GM18499 (cell line): Measurements from ENCODE around the gene RBM15.
A peak's percentile ranks its signal among the peaks of the same experiment; 100 is the strongest.

Experiments used
- ATAC-seq: cut with Tn5 transposase; IDR thresholded peaks from one replicate; pipeline ENCODE4 v1.9.1; 2021; ENCODE audit warnings: moderate number of reproducible peaks; ENCODE audit not compliant: insufficient read depth, unreplicated experiment

The RBM15 gene, protein sequence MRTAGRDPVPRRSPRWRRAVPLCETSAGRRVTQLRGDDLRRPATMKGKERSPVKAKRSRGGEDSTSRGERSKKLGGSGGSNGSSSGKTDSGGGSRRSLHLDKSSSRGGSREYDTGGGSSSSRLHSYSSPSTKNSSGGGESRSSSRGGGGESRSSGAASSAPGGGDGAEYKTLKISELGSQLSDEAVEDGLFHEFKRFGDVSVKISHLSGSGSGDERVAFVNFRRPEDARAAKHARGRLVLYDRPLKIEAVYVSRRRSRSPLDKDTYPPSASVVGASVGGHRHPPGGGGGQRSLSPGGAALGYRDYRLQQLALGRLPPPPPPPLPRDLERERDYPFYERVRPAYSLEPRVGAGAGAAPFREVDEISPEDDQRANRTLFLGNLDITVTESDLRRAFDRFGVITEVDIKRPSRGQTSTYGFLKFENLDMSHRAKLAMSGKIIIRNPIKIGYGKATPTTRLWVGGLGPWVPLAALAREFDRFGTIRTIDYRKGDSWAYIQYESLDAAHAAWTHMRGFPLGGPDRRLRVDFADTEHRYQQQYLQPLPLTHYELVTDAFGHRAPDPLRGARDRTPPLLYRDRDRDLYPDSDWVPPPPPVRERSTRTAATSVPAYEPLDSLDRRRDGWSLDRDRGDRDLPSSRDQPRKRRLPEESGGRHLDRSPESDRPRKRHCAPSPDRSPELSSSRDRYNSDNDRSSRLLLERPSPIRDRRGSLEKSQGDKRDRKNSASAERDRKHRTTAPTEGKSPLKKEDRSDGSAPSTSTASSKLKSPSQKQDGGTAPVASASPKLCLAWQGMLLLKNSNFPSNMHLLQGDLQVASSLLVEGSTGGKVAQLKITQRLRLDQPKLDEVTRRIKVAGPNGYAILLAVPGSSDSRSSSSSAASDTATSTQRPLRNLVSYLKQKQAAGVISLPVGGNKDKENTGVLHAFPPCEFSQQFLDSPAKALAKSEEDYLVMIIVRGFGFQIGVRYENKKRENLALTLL

DNA sequence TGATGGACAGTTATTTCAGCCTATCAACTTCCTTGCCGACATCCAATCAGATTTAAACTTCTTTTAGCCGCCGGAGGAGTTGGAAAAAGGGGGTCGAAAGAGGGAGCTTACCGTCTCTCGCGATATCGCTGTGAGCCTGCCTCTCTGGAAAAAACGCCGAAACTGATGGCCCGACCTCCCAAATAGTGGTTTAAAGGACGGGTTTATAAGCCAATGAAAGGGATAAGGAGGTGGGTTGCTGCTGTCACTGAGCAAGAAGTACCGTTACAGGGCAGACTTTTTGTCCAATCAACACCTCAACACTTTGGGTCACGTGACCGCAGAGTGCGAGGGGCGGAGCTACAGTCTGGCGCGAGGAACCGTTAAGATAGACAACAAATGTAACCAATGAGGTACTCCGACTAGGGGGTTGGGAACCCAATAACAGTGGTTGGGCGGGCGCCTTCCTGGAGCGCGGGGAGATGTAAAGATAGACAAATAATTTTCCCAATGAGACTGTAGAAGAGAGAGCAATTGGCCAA is at the start of gene RBM15:
Gene RBM15 (plus strand): TSS at position 492 of the 521 bp plus-strand sequence. CDS start 29 bp downstream, at position 521.
- peak; percentile 68 for ATAC-seq

DNA sequence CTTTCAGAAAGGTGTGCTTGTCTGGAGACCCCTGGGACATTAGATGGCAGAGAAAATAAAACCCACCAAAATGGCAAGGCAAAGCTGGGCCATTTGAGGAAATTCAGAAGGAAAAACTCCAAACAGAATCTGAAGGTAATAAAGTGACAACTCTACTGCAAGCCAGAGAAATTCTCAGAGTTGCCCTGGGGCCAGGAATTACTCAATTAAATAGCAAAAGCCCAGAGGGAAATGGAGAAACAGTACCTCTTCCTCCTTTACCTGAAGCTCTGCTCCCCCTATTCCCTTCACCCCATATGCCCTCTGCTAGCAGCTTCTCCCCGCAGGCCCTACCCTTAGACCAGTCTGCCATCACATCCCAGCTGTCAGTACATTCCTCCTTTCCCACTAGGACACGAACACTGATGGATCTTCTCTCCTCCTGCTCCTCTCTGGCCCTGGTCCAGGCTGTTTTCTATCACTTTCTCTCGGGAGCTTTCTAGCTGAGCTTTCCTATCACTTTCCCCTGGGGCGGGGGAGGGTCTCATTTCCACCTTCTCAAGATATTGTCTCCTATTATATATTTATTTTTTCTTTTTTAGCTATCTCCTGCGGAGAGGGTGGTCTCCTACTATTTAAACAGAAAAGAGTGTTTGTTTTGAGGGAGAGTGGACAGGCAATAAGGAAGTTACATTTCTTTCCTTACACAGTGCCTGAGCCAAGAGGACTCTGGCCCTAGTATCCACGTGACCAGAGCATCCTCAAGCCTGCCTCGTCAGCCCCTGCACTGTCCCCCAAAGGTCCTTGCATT is 47.7 kb upstream of the RBM15 start:
- ATAC-seq, result no peak

DNA sequence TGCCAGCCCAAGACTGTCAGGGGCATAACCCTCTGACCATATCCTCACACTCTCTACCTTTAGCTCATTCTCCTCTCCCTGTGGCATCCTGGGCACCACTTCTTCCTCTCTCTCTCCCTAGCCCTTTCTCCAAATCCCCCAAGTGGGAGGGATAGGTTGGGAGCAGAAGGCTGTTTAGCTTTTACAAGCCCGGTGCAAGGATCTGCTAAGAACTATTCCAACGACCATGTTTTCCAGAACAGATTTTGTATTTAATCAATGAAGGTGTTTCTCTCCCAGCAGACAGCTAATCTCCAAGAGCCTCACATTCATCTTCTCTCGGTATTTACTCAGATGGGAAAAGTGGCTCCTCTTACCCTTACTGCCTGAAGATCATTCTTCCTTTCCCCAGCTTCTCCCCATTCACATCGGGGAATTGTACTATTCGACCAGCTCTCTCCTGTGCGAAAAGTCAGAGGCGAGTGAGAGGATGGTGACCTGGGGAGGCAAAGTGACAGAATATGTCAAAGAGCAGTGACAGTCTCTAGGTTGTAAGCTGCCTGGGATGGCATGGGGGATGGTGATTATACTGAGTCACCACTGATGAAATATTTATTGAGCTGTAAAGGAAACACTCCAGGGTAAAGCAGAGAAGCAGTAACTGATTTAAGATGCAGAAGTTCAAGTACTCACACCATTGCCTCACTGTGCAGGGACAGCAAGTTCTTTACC is 47.0 kb upstream of the RBM15 start:
- no peak for ATAC-seq

- no peak for ATAC-seq
Measured at GRCh38 chr1:110293601-110294104, 45.5 kb upstream of the RBM15 start.

- ATAC-seq, result no peak
Measured at GRCh38 chr1:110294308-110294707, 44.9 kb upstream of the RBM15 start.

- ATAC-seq, result no peak
Measured at GRCh38 chr1:110298991-110299390, 40.2 kb upstream of the RBM15 start.

GRCh38 chr1:110300412-110301085 is 38.6 kb upstream of the RBM15 start:
- no peak for ATAC-seq

- no peak for ATAC-seq
Measured at GRCh38 chr1:110302836-110303235, 36.3 kb upstream of the RBM15 start.

DNA sequence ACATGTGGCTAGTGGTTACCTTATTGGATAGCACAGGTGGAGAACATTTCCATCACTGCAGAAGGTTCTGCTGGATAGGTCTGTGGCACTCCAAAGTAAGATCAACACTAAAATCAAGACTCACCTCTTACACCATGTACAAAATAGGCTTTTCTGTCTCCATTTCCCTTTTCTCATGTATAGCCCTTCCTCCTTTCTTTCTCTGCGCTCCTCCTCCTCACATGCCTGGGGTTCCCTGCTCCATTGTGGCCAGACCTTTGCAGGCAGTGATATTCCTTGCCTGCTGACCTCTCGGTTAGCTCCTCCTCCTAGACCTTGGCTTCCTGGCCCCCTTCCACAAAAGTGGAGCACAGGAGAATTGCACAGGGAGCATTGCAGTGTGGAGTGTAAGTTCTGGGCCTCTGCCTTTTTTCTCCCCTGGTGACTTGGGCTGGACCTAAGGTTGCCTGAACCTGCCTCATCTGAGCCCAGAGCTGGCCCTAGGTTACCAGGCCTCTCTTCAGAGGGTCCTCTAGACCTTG is 33.2 kb upstream of the RBM15 start:
- no peak for ATAC-seq

DNA sequence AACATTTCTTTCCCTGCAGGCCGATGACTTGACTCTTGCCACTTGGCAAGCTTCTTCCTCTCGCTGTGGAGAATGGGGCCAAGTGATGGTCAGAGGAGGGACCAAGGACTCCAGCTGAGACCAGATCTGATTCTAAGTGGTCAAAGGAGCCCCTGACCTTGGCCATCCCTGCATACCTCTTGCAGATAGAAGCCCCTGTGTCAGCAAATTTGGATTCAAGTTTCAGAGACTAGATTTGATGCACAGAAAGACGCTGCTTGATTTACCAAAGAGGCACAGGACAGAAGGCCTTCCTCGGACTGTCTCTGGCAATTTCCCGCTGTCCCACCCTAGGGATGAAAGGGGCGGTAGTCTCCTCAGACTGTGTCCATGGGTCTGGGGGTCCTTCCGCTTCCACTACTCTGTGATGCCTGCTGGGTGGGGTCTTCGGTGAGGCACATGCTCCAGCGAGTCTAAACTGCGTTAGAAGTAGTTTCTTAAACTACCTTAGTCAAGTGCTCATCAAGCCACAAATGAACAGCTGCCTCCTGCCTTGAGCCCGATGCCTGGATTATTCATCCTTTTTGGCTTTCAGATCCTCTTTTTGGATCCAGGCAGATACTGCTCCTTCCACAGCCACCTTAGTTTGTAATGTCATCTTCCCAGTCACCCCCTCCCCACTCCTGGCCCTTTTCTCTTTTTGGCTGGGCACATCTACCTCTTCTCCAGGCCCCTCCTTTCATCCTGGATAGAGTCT is 31.8 kb upstream of the RBM15 start:
- no peak for ATAC-seq

- ATAC-seq, result no peak
Measured at GRCh38 chr1:110308247-110308646, 30.9 kb upstream of the RBM15 start.

GRCh38 chr1:110309139-110309538 is 30.0 kb upstream of the RBM15 start:
- no peak for ATAC-seq

DNA sequence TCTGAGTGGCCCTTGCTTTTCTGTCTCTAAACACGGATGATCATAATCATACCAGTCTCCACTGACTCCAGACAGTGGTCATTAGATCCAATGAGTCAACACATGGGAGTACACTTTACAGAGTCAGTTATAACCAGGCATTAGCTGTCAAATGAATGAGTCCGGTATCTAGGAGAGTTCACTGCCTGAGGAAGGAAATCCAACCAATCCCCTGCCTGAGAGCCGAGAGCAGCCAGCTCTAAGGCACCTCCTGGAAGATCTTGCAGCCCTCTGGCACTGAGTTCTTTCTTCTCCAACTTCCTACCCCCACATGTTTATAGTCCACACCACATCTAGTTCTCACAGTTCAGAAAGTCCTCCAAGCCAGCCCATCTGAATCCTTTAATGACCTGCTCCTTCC is 29.4 kb upstream of the RBM15 start:
- no peak for ATAC-seq

GRCh38 chr1:110310300-110310699 is 28.9 kb upstream of the RBM15 start:
- no peak for ATAC-seq

GRCh38 chr1:110312188-110313121 is 26.7 kb upstream of the RBM15 start:
- no peak for ATAC-seq

GRCh38 chr1:110316735-110317134 is 22.4 kb upstream of the RBM15 start:
- ATAC-seq, result no peak

DNA sequence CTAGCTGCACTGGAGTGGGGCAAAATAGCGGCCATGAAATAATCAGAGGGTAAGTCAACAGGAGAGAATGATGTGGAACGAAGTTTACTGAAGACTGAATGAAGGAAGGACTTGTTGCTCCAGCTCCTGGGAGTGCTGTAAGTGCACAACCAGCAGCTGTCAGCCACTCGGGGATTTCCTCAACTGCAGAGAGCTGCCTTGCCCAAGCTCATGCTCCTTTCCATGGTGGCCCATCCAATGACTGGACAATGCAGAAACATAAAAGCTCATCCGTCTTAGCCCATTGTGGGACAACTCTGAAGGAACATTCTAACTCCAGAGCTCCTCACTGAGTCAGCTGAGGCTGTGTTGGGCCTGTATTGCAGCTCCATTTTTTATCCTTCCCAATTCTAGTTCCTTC is 21.1 kb upstream of the RBM15 start:
- ATAC-seq, result no peak
